Omental fat pad (tissue), 4 donors: ENCODE results near the gene ZIC4. TPM values are rescaled to one million over a fixed set of nuclear protein-coding genes. Genes with fewer than 3 reads are reported as not detected.

Experiments used
- ATAC-seq: fragments of 150-250 bp; one replicate; pipeline ENCODE4 v1.9.1; 2016; ENCODE audit warnings: mild to moderate bottlenecking, moderate library complexity; ENCODE audit not compliant: low FRiP score
- DNase-seq: peaks from one replicate; pipeline ENCODE4 v3.0.0-alpha.2; 2019; ENCODE audit warnings: low spot score
- CTCF ChIP-seq, 3 donors: fragments of 450-650 bp; IDR thresholded peaks; one replicate each; pipeline ENCODE4 v1.5.1; 2016 to 2017; ENCODE audit warnings: antibody characterized with exemption in 3 of 3, mild to moderate bottlenecking in 3 of 3, moderate library complexity in 2 of 3
- total RNA-seq, 4 donors: library from RNA; depleted of rRNA; stranded (reverse); fragments of >200 nt; gene quantifications; one replicate each; pipeline ENCODE4 v1.1.0, GENCODE V29; 2016

Gene ZIC4
- total RNA-seq, 4 donors from 2014 or later, result not detected

DNA sequence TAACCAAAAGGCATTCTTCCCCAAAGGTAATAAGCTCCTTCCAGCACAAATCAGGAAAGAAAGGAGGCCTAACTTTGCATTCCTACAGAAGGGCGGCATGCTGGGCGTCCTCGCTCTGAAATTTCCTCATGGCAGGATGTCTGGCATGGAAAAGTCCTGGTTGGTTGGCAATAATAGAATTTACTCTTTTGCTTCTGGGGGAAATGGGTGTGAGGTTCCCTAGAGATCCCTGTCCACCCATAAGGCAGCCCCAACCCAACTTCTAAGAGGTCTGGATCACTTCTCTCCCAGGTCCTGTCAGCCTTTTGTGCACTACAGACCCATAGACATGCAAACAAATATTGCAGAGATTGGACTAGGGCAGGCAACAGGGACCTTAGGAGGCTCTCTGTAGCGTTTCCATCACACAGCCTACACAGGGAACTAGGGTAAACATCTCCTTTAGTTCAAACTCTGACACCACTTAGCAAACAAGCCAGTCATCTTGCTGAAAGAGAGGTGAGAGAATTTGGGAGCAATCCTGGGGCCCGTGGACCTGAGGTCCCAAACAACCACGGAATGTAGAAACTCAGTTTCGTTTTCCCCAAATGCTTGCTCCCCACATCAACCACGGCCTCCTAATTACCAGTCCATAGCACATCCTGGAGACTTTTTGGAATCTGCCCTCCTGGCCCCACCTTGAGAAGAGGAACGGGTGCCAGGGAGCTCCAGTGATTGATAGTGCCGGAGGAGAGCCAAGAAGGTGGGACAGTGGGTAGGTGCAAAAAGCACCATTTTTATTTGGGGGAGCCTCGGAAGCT, 2.1 kb downstream of the ZIC4 start:
- TF ChIP-seq CTCF (IDR thresholded peaks at IDR 0.05), result no peak
- ATAC-seq, result no peak
- no peak for DNase-seq

DNA sequence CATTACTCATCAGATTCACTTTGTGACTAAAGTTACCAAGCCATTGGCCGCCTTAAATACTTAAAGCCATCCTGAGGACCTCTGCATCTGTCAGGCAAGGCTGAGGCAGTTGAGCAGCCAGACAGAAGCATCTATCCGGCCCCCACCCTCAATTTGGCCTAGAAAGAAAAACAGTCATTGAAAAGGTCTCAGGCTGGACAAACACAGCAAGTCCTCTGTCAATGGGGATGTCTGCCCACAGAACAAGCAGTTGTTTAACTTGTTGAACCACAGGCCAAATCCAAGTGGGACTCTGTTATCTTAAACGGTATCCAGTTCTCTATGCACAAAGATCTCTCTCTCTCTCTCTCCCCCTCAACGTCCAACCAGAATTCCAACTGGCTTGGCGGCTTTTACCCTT, 2.8 kb downstream of the ZIC4 start:
- DNase-seq (no peak), ATAC-seq (no peak)
- TF ChIP-seq CTCF (IDR thresholded peaks at IDR 0.05), result no peak

- ATAC-seq, result no peak
- no peak for DNase-seq
- TF ChIP-seq CTCF (IDR thresholded peaks at IDR 0.05), result no peak
Measured at GRCh38 chr3:147402159-147402558, 4.2 kb downstream of the ZIC4 start.

DNA sequence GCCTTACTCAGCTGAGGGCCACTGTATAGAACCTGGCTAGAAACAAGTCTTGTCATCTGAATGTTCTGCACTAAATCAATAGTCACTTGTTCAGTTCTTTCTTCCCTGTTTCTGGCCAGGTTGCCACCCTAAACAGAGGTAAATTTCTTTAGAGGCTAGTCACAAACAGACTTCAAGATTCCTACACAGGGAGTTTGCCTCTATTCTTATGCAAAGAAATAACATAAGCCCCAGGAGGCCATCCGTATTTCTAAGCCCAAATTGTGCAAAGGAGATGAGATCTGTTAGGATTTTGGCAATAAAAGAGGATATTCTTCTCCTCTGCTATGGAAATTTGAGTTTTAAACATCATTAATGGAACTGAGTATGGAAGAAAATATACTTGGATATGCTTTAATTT, 4.9 kb downstream of the ZIC4 start:
- no peak for ATAC-seq
- no peak for TF ChIP-seq CTCF (IDR thresholded peaks at IDR 0.05)
- DNase-seq, result no peak

GRCh38 chr3:147400999-147401398, 5.3 kb downstream of the ZIC4 start:
- no peak for ATAC-seq
- no peak for DNase-seq
- no peak for TF ChIP-seq CTCF (IDR thresholded peaks at IDR 0.05)

GRCh38 chr3:147400111-147400510, 6.2 kb downstream of the ZIC4 start:
- DNase-seq (no peak), ATAC-seq (no peak)
- no peak for TF ChIP-seq CTCF (IDR thresholded peaks at IDR 0.05)

DNA sequence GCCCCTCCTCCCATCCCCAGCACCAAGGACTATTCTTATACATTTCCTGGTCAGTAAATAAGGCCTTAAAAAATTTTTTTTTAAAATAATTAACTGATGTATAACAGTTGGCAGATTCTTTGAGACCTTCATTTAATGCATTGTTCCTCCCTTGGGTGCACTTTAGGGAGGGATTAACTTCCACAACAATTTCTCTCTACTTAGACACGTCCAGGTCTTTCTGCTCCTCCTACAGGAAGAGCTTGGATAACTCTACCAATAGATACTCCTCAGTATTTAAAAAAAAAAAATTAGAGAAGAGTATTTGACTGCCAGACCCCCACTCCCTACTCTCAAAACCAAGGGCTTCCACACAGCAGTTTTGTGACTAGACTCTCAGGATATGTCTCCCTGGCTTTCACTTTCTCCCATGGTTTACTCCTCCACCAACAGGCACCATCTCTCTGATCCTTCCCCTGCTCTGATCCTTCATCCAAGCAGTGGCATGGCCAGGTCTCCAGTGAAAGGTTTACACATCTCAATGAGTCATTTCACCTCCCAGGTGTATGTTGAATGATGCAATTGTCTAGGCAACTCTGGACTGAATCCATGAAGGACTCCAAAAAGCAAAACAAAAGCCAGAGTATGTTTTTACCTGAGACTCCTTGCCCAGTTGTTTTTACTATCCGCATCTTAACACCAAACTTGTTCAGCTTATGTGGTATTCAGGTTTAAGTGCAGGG, 7.4 kb downstream of the ZIC4 start:
- TF ChIP-seq CTCF (IDR thresholded peaks at IDR 0.05), result no peak
- ATAC-seq (no peak), DNase-seq (no peak)
